Umbilical cord (tissue), 2 donors: ENCODE results near the gene GNGT1. TPM values are rescaled to one million over a fixed set of nuclear protein-coding genes. Genes with fewer than 3 reads are reported as not detected.

Experiments
- DNase-seq: peaks from one replicate; pipeline ENCODE4 v3.0.0-alpha.2; 2015; ENCODE audit warnings: low spot score
- total RNA-seq: library from RNA; depleted of rRNA; stranded (reverse); fragments of >200 nt; gene quantifications from one replicate; pipeline ENCODE4 v1.2.3, GENCODE V29; 2014; ENCODE audit warnings: low replicate concordance; ENCODE audit not compliant: insufficient read depth

The GNGT1 gene
- 2.9 TPM for total RNA-seq

- DNase-seq = no peak
These were observed at the start of gene GNGT1 for GRCh38 chr7:93906267-93906666. Gene GNGT1 (plus strand): TSS chr7:93906567. CDS start chr7:93906747, 180 bp downstream.

GRCh38 chr7:93858857-93859256, 47.5 kb upstream of the GNGT1 start:
- DNase-seq = no peak

GRCh38 chr7:93860261-93860660, 46.1 kb upstream of the GNGT1 start:
- DNase-seq = no peak

GRCh38 chr7:93861325-93861949, 44.9 kb upstream of the GNGT1 start:
- no peak for DNase-seq

GRCh38 chr7:93862651-93863050, 43.7 kb upstream of the GNGT1 start:
- DNase-seq = no peak

GRCh38 chr7:93866886-93867285, 39.5 kb upstream of the GNGT1 start:
- no peak for DNase-seq

- no peak for DNase-seq
These were observed 32.3 kb upstream of the GNGT1 start for GRCh38 chr7:93873998-93874574.

GRCh38 chr7:93877742-93878141, 28.6 kb upstream of the GNGT1 start:
- DNase-seq = no peak

GRCh38 chr7:93879356-93879755, 27.0 kb upstream of the GNGT1 start:
- no peak for DNase-seq

- DNase-seq = no peak
These were observed 23.9 kb upstream of the GNGT1 start for GRCh38 chr7:93882468-93882867.

- no peak for DNase-seq
These were observed 23.1 kb upstream of the GNGT1 start for GRCh38 chr7:93883078-93883916.

GRCh38 chr7:93883917-93884345, 22.4 kb upstream of the GNGT1 start:
- DNase-seq = no peak

- no peak for DNase-seq
These were observed 21.8 kb upstream of the GNGT1 start for GRCh38 chr7:93884541-93884940.

- DNase-seq = no peak
These were observed 17.1 kb upstream of the GNGT1 start for GRCh38 chr7:93889261-93889660.

GRCh38 chr7:93890041-93890463, 16.3 kb upstream of the GNGT1 start:
- peak; percentile 58 for DNase-seq

- peak; percentile 67 for DNase-seq
These were observed 15.8 kb upstream of the GNGT1 start, which contains the start of gene TFPI2 for GRCh38 chr7:93890464-93891068. Gene TFPI2 (minus strand): TSS chr7:93890753. CDS start chr7:93890678, 75 bp downstream.

- no peak for DNase-seq
These were observed 11.9 kb upstream of the GNGT1 start for GRCh38 chr7:93894426-93894825.

GRCh38 chr7:93894966-93895640, 11.3 kb upstream of the GNGT1 start:
- no peak for DNase-seq

GRCh38 chr7:93895859-93896600, 10.3 kb upstream of the GNGT1 start:
- peak; percentile 71 for DNase-seq

GRCh38 chr7:93897680-93898079, 8.7 kb upstream of the GNGT1 start:
- no peak for DNase-seq
